ENCODE results near the gene WDR1.
A peak's percentile ranks its signal among the peaks of the same experiment; 100 is the strongest.

Gene WDR1

DNA sequence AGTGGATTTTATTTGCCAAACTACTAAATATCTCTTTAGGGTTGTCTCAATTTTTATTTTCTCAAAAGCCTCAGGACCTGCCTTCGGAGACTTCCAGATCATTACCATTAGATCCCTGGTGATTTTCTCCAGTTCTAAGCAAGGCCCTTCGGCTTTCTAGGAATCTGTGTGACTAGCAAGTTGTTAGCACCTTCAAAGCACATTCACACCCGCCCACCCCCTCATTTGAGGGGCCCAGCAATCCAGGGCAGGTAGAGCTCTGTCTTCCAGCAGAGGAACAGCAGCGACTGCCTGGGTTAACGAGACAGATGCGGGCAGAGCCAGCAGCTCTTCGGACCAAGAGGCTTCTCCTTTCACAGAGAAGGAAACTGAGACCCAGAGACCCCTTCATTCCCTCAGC, 2.0 kb downstream of the WDR1 start:
- Histone ChIP-seq H3K4me3 (ENCODE audit: low read depth in 1 of 2, low read length in 1 of 2) (peak overlapping the region; percentile 78 to 91), H3K36me3 (peaks cover 60% of the 10 kb centered on the region)
- TF ChIP-seq, protein P1, sequence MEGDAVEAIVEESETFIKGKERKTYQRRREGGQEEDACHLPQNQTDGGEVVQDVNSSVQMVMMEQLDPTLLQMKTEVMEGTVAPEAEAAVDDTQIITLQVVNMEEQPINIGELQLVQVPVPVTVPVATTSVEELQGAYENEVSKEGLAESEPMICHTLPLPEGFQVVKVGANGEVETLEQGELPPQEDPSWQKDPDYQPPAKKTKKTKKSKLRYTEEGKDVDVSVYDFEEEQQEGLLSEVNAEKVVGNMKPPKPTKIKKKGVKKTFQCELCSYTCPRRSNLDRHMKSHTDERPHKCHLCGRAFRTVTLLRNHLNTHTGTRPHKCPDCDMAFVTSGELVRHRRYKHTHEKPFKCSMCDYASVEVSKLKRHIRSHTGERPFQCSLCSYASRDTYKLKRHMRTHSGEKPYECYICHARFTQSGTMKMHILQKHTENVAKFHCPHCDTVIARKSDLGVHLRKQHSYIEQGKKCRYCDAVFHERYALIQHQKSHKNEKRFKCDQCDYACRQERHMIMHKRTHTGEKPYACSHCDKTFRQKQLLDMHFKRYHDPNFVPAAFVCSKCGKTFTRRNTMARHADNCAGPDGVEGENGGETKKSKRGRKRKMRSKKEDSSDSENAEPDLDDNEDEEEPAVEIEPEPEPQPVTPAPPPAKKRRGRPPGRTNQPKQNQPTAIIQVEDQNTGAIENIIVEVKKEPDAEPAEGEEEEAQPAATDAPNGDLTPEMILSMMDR (IDR thresholded peaks at IDR 0.05), result no peak

DNA sequence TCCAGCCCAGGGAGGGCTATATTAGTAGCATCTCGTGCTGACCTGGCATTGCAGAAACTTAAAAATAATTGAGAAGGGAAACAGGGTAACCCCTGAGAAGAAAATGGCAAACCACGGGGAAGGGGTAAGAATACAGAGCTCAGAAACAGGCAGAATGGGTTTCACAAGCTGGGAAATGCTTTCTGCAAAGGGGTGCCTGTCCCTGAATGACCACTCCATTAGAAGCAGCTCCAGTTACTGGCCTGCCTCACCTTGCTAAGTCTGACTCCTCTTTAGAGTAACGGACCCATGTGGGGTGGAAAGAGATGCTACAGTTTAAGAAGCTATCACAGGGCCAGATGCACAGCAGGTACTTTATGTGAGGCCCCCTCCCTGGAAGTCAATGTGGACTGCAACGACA, 2.5 kb downstream of the WDR1 start:
- TF ChIP-seq, protein P1 (IDR thresholded peaks at IDR 0.05), result no peak
- H3K9me3 ChIP-seq, result no peaks in the 10 kb centered on the region
- peaks cover 55 to 75% of the 10 kb centered on the region in 2 experiments for H3K4me1 ChIP-seq (ENCODE audit: control insufficient read depth in 1 of 2, insufficient read depth in 1 of 2, low read depth in 1 of 2, low read length in 1 of 2)
- H3K36me3 ChIP-seq, result peaks cover 65% of the 10 kb centered on the region
- H3K4me3 ChIP-seq (ENCODE audit: low read depth in 1 of 2, low read length in 1 of 2), result peak overlapping the region in 1 of 2 experiments; percentile 91
- H3K27me3 ChIP-seq, result no peaks in the 10 kb centered on the region
- peak overlapping the region; percentile 99 for H3K27ac ChIP-seq

More for the DNA sequence above, 2.0 kb downstream of the WDR1 start:
- peaks cover 55 to 70% of the 10 kb centered on the region in 2 experiments for H3K4me1 ChIP-seq (ENCODE audit: control insufficient read depth in 1 of 2, insufficient read depth in 1 of 2, low read depth in 1 of 2, low read length in 1 of 2)
- H3K27me3 ChIP-seq, result no peaks in the 10 kb centered on the region
- H3K27ac ChIP-seq, result peak overlapping the region; percentile 99
- H3K9me3 ChIP-seq, result no peaks in the 10 kb centered on the region

DNA sequence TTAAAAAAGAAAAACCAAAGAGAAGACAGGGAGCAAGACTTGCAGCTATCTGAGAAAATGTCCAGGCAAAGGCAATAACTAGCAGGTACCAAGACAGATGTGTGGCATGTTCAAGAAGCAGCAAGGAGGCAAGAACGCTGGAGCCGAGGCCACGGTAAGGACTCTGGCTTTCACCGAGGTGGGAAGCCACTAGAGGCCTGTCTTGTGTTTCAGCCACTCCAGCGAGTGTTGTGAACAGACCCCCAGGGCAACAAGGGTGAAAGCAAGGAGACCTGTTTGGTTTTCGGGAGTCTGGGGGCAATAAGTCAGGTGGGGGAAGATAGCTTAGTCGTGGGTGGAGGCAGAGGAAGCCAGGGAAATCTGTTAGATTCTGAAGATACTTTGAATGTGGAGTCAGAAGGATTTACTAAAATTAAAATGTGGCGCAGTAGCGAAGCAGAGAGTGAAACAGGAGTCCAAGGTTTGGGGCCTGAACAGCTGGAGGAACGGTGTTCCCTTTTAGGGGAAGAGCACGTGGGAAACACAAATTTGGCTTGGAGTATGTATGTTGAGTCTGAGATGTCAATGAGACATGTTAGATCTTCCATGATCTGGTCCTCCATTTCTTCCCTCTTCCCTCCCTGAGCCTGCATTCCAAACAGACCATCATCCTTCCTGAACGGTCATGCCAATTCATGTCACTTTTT, 3.1 kb downstream of the WDR1 start:
- H3K9me3 ChIP-seq, result no peaks in the 10 kb centered on the region
- H3K4me1 ChIP-seq (ENCODE audit: control insufficient read depth in 1 of 2, insufficient read depth in 1 of 2, low read depth in 1 of 2, low read length in 1 of 2), result peaks cover 52 to 75% of the 10 kb centered on the region in 2 experiments
- H3K36me3 ChIP-seq, result peaks cover 71% of the 10 kb centered on the region
- H3K27ac ChIP-seq, result peak overlapping the region; percentile 99
- no peaks in the 10 kb centered on the region for H3K27me3 ChIP-seq
- TF ChIP-seq, protein P1 (IDR thresholded peaks at IDR 0.05), result no peak
- H3K4me3 ChIP-seq (ENCODE audit: low read depth in 1 of 2, low read length in 1 of 2), result no peak overlapping the region

DNA sequence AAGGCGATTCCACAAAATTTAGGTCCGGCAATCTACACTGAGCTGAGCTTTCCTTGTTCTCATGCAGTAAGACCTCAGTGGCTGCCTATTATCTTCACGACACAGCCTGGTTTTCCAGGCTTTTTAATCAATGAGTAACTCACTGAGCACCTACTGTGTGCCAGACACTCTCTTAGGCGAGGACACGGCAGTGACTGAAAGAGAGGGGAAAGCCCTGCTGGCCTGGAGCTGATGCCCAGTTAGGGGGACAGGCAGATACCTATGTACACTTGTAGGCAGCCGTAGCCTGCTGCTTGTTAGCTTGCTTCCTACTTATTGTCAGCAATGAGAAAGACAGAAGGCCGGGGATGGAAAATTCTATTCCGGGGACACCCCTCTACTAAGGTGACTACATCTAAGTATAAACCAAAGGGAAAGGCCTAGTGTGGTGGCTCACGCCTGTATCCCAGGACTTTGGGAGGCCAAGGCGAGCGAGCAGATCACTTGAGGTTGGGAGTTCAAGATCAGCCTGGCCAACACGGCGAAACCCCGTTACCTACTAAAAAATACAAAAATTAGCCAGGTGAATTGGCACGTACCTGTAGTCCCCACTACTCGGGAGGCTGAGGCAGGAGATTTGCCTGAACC, 3.8 kb downstream of the WDR1 start:
- TF ChIP-seq, protein P1 (IDR thresholded peaks at IDR 0.05), result no peak
- Histone ChIP-seq H3K4me1 (ENCODE audit: control insufficient read depth in 1 of 2, insufficient read depth in 1 of 2, low read depth in 1 of 2, low read length in 1 of 2) (peaks cover 45 to 71% of the 10 kb centered on the region in 2 experiments), H3K27ac (peak overlapping the region; percentile 99), H3K4me3 (ENCODE audit: low read depth in 1 of 2, low read length in 1 of 2) (no peak overlapping the region), H3K9me3 (no peaks in the 10 kb centered on the region), H3K27me3 (no peaks in the 10 kb centered on the region), H3K36me3 (peaks cover 79% of the 10 kb centered on the region)

DNA sequence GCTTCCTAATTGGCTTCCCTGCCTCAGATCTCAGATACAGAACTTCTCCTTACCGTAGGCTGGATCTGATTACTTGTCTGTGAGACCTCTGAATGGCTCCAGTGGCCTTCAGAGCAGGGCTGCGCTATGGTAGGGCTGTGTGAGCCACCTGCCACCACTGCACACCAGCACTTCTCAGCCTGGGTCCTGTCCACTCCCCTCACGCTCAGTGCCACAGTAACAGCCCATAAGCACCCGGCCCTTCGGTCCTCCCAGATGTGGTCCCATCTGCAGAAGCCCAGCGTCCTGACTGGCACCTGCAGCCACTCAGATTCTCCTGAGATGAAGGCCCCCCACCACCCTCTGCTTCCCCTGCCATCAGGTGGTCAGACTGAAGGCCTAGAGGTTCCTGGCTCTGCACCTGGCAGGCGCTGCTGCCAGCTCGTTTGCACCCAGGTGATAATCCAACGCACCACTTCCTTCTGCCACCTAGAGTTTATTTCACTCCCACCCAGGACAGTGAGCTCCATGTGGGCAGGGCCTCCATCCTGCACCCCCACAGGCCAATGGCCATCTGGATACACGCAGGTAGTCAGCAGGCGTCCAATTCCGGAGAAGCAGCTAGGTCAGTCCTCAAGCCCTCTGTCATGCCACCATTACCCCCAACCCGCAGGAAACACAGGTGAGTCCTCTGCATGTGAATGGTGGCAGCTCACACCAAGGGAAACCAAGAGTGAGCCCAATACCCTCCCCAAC, 5.4 kb downstream of the WDR1 start:
- H3K27me3 ChIP-seq, result no peaks in the 10 kb centered on the region
- peaks cover 94% of the 10 kb centered on the region for H3K36me3 ChIP-seq
- H3K4me1 ChIP-seq (ENCODE audit: control insufficient read depth in 1 of 2, insufficient read depth in 1 of 2, low read depth in 1 of 2, low read length in 1 of 2), result peaks cover 39 to 80% of the 10 kb centered on the region in 2 experiments
- H3K9me3 ChIP-seq, result no peaks in the 10 kb centered on the region
- no peak overlapping the region for H3K4me3 ChIP-seq (ENCODE audit: low read depth in 1 of 2, low read length in 1 of 2)
- TF ChIP-seq, protein P1 (IDR thresholded peaks at IDR 0.05), result no peak
- H3K27ac ChIP-seq, result peak overlapping the region; percentile 35
